ENCODE measurements around the gene UNC119B. TPM values are rescaled to one million over a fixed set of nuclear protein-coding genes. Genes with fewer than 3 reads are reported as not detected.

Gene UNC119B
- total and polyA plus RNA-seq, 7 donors, result 4.3 to 10.9 (median 8.2) TPM

DNA sequence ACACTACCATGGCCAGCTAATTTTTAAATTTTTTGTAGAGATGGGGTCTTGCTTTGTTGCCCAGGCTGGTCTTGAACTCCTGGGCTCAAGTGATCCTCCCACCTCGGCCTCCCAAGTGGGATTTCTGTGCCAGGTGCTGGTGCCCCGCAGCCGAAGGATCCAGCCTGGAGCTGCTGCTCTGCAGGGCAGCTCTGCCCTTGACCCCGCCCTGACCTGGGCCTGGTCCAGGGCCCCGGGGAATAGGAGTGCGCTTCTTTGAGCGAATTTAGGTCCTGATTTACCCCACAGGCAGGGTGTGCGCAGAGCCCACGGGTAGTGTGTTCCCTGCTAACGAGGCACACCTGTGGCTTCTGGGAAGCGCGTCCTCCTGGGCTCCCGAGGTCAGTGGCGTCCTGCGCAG, 30.6 kb downstream of the UNC119B start:
- no peak overlapping the region for H3K4me3 ChIP-seq
- no peaks in the 10 kb centered on the region for H3K27me3 ChIP-seq (ENCODE audit: insufficient read depth in 3 of 3, low read length in 2 of 3)
- H3K27ac ChIP-seq, result no peak overlapping the region
- DNase-seq, result no peak
- no peak for TF ChIP-seq CTCF (IDR thresholded peaks at IDR 0.05)
- WGBS, 3 donors, result 88 to 90% (median 89%) methylated on average over 15 of the region's 15 CpGs
- intact Hi-C loops (cut with DNase I), result no loop called here
- no peaks in the 10 kb centered on the region for H3K9me3 ChIP-seq
- peaks cover 0 to 30% of the 10 kb centered on the region in 2 donors for H3K36me3 ChIP-seq (ENCODE audit: insufficient read depth in 1 of 2, low read depth in 1 of 2)
- ATAC-seq, result no peak
- H3K4me1 ChIP-seq, result peaks cover 6% of the 10 kb centered on the region

DNA sequence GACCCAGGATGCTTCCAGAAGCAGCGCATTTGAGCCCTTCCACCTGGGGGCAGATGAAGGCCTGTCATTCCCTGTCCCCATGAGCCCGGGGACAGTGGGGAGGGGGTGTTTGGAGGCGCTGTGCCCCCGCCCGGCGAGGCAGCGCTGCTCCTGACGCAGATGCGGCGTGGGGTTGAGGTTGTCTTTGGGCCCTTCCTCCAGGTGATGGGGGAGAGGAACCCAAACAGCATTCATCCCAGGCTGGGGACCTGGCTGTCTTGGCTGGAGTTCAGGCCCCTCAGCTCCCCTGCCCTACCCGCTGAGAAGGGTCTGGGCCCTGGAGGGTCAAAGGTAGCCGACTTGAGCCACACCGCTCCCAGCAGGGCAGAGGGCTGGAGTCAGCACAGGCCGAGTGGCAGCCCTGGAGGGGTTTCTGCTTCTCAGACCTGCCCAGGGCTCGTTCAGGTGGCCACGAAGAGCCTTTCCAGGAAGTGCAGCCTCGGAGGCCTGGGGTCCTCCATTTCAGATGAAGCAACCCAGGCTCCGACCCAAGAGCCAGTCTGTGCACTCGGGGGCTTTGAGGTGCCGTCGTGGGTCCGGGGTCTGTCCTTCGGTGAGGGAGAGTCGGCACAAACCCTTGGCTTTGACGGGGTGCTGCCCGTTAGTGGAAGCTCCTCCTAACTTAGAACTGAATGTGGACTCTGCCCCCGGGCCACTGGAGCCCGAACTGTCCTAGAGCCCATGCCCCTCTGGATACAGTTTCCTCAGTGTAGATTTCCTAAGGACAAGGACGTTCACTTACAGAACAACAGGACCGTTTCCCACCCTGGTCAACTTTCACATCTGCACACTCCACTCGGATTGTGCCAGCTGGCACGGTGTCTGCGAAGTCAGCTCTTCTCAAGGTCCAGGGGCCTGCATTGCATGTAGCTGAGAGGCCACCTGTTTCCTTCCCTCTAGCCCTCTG, 31.5 kb downstream of the UNC119B start:
- Histone ChIP-seq H3K4me1 (peaks cover 6% of the 10 kb centered on the region), H3K9me3 (no peaks in the 10 kb centered on the region), H3K27ac (peak overlapping the region; percentile 32), H3K27me3 (ENCODE audit: insufficient read depth in 3 of 3, low read length in 2 of 3) (no peaks in the 10 kb centered on the region), H3K36me3 (ENCODE audit: insufficient read depth in 1 of 2, low read depth in 1 of 2) (peaks cover 0 to 26% of the 10 kb centered on the region in 2 donors), H3K4me3 (no peak overlapping the region)
- DNase-seq (peak; percentile 66 to 90), ATAC-seq (peak; percentile 78 to 87 (median 81))
- intact Hi-C loops (cut with DNase I), result no loop called here
- no peak for TF ChIP-seq CTCF (IDR thresholded peaks at IDR 0.05)
- 46 to 51% (median 48%) methylated on average over 33 of the region's 33 CpGs for WGBS, 3 donors

DNA sequence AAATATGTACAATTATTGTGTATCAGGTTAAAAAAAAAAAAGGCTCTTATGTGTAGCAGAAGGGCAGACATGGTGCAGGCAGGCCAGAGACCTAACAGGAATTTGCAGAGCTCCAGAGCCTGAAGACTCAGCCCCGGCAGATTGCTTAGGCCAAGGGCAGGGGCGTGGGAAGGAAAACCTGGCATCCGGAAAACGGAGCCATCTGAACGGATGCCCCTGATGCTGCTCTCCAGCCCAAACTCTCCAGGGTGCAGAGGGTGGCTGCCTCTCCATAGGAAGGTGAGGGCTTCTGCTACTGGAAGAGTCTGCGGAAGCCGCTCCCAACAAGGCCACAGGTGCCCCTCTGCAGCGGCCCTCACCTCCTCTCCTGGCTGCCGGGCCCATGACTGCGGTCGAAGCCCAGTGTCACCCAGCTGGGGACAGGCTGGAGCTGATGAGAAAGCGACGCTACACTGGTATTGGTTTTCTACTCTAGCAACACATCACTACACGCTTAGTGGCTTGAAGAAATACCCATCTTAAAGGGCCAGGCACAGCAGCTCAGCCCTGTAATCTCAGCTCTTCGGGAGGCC, 34.8 kb downstream of the UNC119B start:
- Histone ChIP-seq H3K4me3 (no peak overlapping the region), H3K4me1 (peaks cover 6% of the 10 kb centered on the region), H3K27ac (no peak overlapping the region), H3K36me3 (ENCODE audit: insufficient read depth in 1 of 2, low read depth in 1 of 2) (no peaks in the 10 kb centered on the region), H3K27me3 (ENCODE audit: insufficient read depth in 3 of 3, low read length in 2 of 3) (no peaks in the 10 kb centered on the region), H3K9me3 (no peaks in the 10 kb centered on the region)
- intact Hi-C loops (cut with DNase I), result no loop called here
- TF ChIP-seq CTCF (IDR thresholded peaks at IDR 0.05), result no peak
- no peak for DNase-seq
- no peak for ATAC-seq
- 87 to 90% (median 87%) methylated on average over 15 of the region's 15 CpGs for WGBS, 3 donors

- no peak overlapping the region for H3K4me3 ChIP-seq
- ATAC-seq, result no peak
- no peak overlapping the region for H3K27ac ChIP-seq
- no peaks in the 10 kb centered on the region for H3K36me3 ChIP-seq (ENCODE audit: insufficient read depth in 1 of 2, low read depth in 1 of 2)
- intact Hi-C loops (cut with DNase I), result no loop called here
- no peak for TF ChIP-seq CTCF (IDR thresholded peaks at IDR 0.05)
- no peaks in the 10 kb centered on the region for H3K4me1 ChIP-seq
- 85 to 87% (median 86%) methylated on average over 7 of the region's 7 CpGs for WGBS, 3 donors
- no peak for DNase-seq
- no peaks in the 10 kb centered on the region for H3K9me3 ChIP-seq
- no peaks in the 10 kb centered on the region for H3K27me3 ChIP-seq (ENCODE audit: insufficient read depth in 3 of 3, low read length in 2 of 3)
These were observed 38.0 kb downstream of the UNC119B start for GRCh38 chr12:120748242-120748641.
